Endodermal cell (in vitro differentiated cells): ENCODE data around the gene KAZN. TPM values are rescaled to one million over a fixed set of nuclear protein-coding genes. Genes with fewer than 3 reads are reported as not detected.

Experiments used
- DNase-seq: peaks from one replicate; pipeline ENCODE4 v3.0.0-alpha.2; 2017
- H3K27ac ChIP-seq: 2 replicates; pipeline ENCODE4 v1.5.1; 2013; ENCODE audit warnings: mild to moderate bottlenecking, low read depth, low read length, moderate library complexity
- H3K27me3 ChIP-seq: 2 replicates; pipeline ENCODE4 v1.6.1; 2013; ENCODE audit warnings: mild to moderate bottlenecking, low read length, moderate library complexity; ENCODE audit not compliant: insufficient read depth, control insufficient read depth, poor library complexity, severe bottlenecking
- H3K36me3 ChIP-seq: 2 replicates; pipeline ENCODE4 v1.7.0; 2013; ENCODE audit warnings: mild to moderate bottlenecking, low read length, moderate library complexity; ENCODE audit not compliant: control insufficient read depth, insufficient read depth
- H3K4me1 ChIP-seq: one replicate; pipeline ENCODE4 v1.7.0; 2013; ENCODE audit warnings: low read length; ENCODE audit not compliant: control insufficient read depth, insufficient read depth
- H3K4me3 ChIP-seq: 2 replicates; pipeline ENCODE4 v1.5.1; 2013; ENCODE audit warnings: mild to moderate bottlenecking, low read length, moderate library complexity
- H3K9ac ChIP-seq: 2 replicates; pipeline ENCODE4 v1.6.1; 2013; ENCODE audit warnings: mild to moderate bottlenecking, low read length, moderate library complexity; ENCODE audit not compliant: poor library complexity, severe bottlenecking; ENCODE audit errors: extremely low read depth
- H3K9me3 ChIP-seq: 2 replicates; pipeline ENCODE4 v1.6.1; 2013; ENCODE audit warnings: mild to moderate bottlenecking, low read length, moderate library complexity; ENCODE audit not compliant: control insufficient read depth
- H3K27ac Mint-ChIP-seq: 2 replicates; pipeline ENCODE4 v1.8.0; 2020; ENCODE audit warnings: mixed read lengths
- H3K27me3 Mint-ChIP-seq: 2 replicates; pipeline ENCODE4 v1.8.0; 2021; ENCODE audit warnings: mild to moderate bottlenecking, mixed read lengths; ENCODE audit not compliant: insufficient read depth
- H3K36me3 Mint-ChIP-seq: 2 replicates; pipeline ENCODE4 v1.8.0; 2020; ENCODE audit warnings: low read depth, mixed read lengths
- H3K4me1 Mint-ChIP-seq: 2 replicates; pipeline ENCODE4 v1.8.0; 2020; ENCODE audit warnings: mixed read lengths
- H3K4me3 Mint-ChIP-seq: 2 replicates; pipeline ENCODE4 v1.8.0; 2020; ENCODE audit warnings: mild to moderate bottlenecking, moderate library complexity, mixed read lengths
- H3K9me3 Mint-ChIP-seq: 2 replicates; pipeline ENCODE4 v1.8.0; 2020; ENCODE audit warnings: mild to moderate bottlenecking, mixed read lengths
- CTCF ChIP-seq: fragments of 200-600 bp; sonication (generic); conservative IDR thresholded peaks from 2 replicates; pipeline ENCODE4 v1.5.0; 2021; ENCODE audit warnings: antibody characterized with exemption, mild to moderate bottlenecking
- WGBS, 2 experiments: methylation state at CpG; one replicate each; pipeline versions ENCODE4 v1.1.5 to v1.1.7; 2013; ENCODE audit warnings: missing lambda C conversion rate in 2 of 2, mixed read lengths in 1 of 2; ENCODE audit not compliant: insufficient coverage in 1 of 2, insufficient read length in 1 of 2; 5-methylcytosine and 5-hydroxymethylcytosine counted together
- total RNA-seq, 2 donors: library from RNA; stranded (reverse); fragmentation: NEBNext Ultra II Directional in 1 of 2; extraction: Animal tissue kit (Norgen Biotek cat#: 25700) in 1 of 2; gene quantifications; 2 replicates in 1 of 2; 3 replicates in 1 of 2; pipeline ENCODE4 v1.2.1, GENCODE V29; 2021

The KAZN gene
- total RNA-seq, 2 donors from 2014 or later: 12.4 to 13.9 TPM

GRCh38 chr1:14996133-14997050, 397.9 kb downstream of the KAZN start:
- no peaks in the 10 kb centered on the region for H3K27me3 ChIP-seq
- H3K9me3 ChIP-seq: no peaks in the 10 kb centered on the region
- Mint-ChIP-seq H3K27ac (no peak overlapping the region), H3K4me3 (no peak overlapping the region), H3K9me3 (peaks cover 5% of the 10 kb centered on the region), H3K4me1 (no peaks in the 10 kb centered on the region), H3K36me3 (no peaks in the 10 kb centered on the region), H3K27me3 (no peaks in the 10 kb centered on the region)
- H3K27ac ChIP-seq: no peak overlapping the region
- DNase-seq: peak; percentile 72
- H3K4me1 ChIP-seq: no peaks in the 10 kb centered on the region
- no peaks in the 10 kb centered on the region for H3K36me3 ChIP-seq
- TF ChIP-seq CTCF: no peak
- H3K4me3 ChIP-seq: no peak overlapping the region
- H3K9ac ChIP-seq: no peak overlapping the region
- WGBS, 2 experiments: 66 to 73% methylated on average over 14 to 23 of the region's 23 CpGs

- DNase-seq: no peak
- Histone ChIP-seq H3K36me3 (no peaks in the 10 kb centered on the region), H3K27me3 (no peaks in the 10 kb centered on the region), H3K4me1 (no peaks in the 10 kb centered on the region), H3K4me3 (no peak overlapping the region), H3K27ac (no peak overlapping the region), H3K9ac (no peak overlapping the region), H3K9me3 (no peaks in the 10 kb centered on the region)
- Mint-ChIP-seq H3K9me3 (peaks cover 5% of the 10 kb centered on the region), H3K27me3 (no peaks in the 10 kb centered on the region), H3K4me1 (no peaks in the 10 kb centered on the region), H3K27ac (no peak overlapping the region), H3K36me3 (no peaks in the 10 kb centered on the region), H3K4me3 (no peak overlapping the region)
- WGBS, 2 experiments: 88 to 93% methylated on average over 2 to 12 of the region's 12 CpGs
- TF ChIP-seq CTCF: no peak
Measured at GRCh38 chr1:14997646-14998276, 399.3 kb downstream of the KAZN start.

GRCh38 chr1:14999441-14999840, 401.0 kb downstream of the KAZN start:
- Histone ChIP-seq H3K9me3 (no peaks in the 10 kb centered on the region), H3K4me1 (no peaks in the 10 kb centered on the region), H3K36me3 (no peaks in the 10 kb centered on the region), H3K27me3 (no peaks in the 10 kb centered on the region), H3K9ac (no peak overlapping the region), H3K27ac (no peak overlapping the region), H3K4me3 (no peak overlapping the region)
- Mint-ChIP-seq H3K36me3 (no peaks in the 10 kb centered on the region), H3K9me3 (peaks cover 5% of the 10 kb centered on the region), H3K27ac (no peak overlapping the region), H3K27me3 (no peaks in the 10 kb centered on the region), H3K4me3 (no peak overlapping the region), H3K4me1 (no peaks in the 10 kb centered on the region)
- TF ChIP-seq CTCF: no peak
- DNase-seq: no peak
- WGBS, 2 experiments: 93 to 98% methylated on average over 5 to 10 of the region's 10 CpGs
